HG03521 (cell line): ENCODE results near the gene CARD11.

Experiments used
- ATAC-seq: cut with Tn5 transposase; IDR thresholded peaks from one replicate; pipeline ENCODE4 v1.9.1; 2021; ENCODE audit warnings: mild to moderate bottlenecking, moderate library complexity; ENCODE audit not compliant: unreplicated experiment

Gene CARD11

GRCh38 chr7:2945171-2945570 is 98.5 kb downstream of the CARD11 start:
- ATAC-seq: no peak

GRCh38 chr7:2944739-2945138 is 98.9 kb downstream of the CARD11 start:
- ATAC-seq: no peak

DNA sequence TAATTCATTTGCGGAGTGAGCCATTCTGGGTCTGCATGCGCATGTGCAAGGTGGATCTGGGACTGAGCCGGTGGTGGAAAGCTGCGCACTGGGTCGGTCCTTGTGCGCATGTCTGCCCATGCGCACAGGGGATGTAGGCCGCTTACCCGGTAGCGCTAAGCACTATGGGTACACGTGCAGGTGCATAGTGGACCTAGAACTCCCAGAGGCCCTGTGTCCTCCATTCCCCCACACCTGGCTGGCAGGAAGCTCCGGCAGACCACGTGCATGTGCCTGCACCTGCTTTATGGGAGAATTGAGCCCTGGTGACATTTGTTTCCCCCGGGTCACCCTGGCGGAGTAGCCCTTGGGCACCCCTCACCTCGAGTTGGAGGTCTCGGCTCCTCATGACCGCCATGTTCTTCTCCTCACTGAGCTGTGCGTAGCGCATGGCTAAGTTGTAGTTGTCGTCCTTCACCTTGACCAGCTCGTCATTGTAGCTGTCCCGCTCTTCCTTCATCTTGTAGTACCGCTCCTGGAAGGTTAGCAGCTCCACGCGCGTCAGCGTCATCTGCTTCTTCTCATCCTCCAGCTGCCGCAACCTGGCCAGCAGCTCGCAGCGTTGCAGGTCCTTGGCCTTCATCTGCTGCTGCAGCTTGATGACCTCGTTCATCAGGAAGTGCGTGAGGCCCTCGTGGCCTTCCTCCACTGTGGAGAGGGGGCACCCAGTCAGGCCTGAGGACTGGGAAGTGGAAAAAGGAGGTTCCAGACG is 99.6 kb downstream of the CARD11 start:
- no peak for ATAC-seq

DNA sequence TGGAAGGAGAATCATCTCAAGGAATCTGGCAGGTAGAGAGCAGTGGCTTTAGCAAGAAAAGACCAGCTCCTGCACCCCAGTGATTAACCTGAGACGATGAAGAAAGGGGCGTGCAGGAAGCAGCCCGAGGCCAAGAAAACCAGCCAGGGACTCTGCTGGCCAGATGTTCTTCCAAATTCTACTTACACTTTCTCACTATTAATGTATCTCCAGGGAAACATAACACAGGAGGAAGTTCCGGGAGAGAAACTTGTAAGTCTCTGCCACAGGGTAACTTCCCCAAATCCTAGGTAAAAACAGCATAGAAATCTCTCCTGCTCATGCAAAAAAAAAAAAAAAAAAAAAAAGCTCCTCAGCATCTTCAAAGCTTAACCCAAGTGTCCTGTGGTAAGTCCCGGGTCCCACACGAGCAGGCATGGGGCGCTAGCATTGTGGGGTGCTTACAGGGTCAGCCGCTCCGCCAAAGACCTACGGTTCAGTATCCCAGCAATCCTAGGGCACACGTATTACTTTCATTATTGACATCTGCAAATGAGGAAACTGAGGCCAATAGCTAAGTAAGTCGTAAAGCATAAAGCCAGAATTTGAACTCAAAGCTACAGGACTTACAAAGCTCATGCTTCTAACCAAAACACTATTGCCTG is 102.3 kb downstream of the CARD11 start:
- no peak for ATAC-seq

DNA sequence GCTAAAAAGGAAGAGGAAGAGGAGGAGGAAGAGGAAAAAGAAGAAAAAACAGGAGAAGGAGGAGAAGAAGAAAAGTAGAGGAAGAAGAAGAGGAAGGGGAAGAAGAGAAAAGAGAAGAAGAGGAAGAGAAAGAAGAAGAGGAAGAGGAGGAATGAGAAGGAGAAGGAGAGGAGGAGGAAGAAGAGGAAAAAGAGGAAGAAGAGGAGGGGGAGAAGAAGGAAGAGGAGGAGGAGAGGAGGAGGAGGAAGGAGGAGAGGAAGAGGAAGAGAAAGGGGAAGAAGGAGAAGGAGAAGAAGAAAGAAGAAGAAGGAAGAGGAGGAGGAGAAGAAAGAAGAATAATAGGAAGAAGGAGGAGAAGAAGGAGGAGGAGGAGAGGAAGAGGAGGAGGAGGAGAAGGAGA is 103.2 kb downstream of the CARD11 start:
- no peak for ATAC-seq

GRCh38 chr7:2939193-2939885 is 104.3 kb downstream of the CARD11 start:
- no peak for ATAC-seq

DNA sequence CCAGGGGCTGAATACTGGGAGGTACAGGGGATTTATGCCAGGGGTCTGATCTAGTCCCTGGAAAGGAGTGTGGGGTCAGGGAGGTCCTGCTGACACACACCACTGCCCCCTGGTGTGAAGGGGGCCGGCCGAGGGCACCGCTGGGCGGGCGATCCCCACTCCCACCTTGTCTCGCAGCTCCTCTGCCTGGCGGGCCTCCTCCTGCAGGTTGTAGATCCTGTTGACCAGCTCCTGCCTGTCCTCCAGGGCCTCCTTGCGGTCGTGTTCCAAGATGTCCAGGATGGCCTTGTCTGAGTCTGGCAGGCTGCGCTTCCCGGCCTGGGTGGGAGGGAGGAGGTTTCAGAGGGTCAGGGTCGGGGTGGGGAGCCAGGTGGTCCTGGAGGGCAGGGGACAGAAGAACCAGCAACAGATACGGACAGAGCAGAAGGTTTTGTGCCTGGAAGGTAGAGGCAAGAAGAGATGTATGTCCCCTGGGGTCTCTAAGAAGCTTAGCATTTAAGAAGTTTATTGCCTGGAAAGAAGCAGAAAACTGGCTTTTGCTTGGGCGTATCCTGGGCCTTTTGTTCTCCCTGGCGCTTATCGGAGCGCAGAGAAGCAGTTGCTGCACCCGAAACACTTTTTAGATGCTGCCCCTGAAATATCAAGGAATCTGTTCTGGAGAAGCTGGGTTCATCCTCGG is 105.0 kb downstream of the CARD11 start:
- ATAC-seq: no peak

DNA sequence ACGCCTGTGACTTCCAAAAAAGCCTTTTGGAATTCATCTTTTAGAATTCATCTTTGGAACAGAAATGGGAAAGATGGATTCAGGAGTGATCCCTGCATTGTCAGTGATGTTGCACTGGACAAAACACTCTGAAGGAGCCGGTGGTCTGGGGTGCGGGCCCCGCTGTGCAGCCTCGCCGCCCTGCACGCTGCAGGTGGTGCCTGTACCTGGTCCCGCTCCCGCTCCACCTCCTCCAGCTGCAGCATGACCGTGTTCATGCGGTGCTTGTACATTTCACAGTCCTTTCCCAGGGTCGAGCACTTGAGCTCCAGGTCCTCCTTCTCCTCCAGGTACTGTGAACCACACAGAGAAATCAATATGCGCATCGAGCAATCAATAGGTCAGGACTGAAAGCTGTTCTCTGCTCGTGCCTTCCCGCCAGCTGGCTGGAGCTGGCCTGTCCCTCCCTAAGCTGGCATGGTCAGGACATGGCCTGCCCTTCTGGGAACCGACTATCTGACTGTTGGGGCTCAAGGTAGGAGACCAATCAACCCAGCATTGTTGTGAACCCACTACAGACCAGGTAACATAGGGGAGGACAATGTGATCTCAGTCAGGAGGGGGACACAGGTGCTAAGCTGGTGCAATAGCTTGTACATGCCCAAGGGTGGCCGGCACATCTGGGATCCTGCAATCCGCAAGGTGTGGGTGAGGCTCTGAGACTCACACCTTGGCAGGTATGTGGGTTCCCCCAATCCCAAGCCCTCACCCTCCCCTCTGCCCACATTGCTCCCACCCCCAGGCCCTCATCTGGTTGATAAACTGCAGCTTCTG is 105.8 kb downstream of the CARD11 start:
- ATAC-seq: no peak

GRCh38 chr7:2936891-2937580 is 106.6 kb downstream of the CARD11 start:
- no peak for ATAC-seq

DNA sequence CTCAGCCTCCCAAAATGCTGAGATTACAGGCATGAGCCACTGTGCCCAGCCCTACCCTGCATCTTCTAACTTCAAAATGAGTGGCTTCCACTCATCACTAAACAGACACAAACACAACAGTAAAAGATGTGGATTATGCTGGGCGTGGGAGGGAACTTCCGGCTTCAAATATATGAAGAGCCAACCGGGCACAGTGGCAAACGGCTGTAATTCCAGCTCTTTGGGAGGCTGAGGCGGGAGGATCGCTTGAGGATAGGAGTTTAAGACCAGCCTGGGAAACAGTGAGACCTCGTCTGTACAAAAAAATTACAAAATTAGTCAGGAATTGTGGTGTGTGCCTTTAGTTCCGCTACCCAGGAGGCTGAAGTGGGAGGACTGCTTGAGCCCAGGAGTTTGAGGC is 107.4 kb downstream of the CARD11 start:
- no peak for ATAC-seq

DNA sequence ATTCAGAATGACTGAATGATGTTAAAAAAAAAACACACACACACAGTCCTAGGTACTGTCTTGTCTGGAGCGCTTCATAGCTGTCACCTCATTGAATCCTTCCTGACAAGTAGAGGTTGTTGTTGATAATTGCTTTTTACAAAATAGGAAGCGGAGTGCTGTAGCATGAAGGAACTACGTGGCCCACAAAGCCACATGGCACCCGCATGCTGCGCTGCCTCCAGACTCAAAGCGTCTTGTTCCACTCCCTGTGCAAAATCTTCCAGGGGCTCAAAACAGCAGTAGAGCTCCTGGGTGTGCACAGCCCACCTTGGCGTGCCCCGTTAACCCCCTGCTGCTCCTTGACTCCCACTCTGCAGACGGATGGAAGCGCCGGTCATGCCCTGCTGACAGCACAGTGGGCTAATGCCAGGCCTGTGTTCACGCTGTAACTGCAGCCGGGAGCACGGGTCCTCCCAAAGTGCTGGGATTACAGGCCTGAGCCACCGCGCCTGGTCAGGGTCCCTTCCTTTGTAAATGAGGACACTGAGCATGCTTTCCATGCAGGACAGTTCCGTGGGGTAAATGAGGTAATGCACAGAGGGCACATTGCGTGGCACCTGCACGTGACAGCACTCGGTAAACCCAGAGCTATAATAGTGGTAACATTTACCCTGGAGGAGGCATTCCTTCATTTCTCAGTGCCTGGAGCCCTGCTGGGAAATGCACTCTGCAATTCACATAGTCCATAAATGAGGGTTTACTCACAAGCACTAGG is 108.5 kb downstream of the CARD11 start:
- ATAC-seq: no peak

DNA sequence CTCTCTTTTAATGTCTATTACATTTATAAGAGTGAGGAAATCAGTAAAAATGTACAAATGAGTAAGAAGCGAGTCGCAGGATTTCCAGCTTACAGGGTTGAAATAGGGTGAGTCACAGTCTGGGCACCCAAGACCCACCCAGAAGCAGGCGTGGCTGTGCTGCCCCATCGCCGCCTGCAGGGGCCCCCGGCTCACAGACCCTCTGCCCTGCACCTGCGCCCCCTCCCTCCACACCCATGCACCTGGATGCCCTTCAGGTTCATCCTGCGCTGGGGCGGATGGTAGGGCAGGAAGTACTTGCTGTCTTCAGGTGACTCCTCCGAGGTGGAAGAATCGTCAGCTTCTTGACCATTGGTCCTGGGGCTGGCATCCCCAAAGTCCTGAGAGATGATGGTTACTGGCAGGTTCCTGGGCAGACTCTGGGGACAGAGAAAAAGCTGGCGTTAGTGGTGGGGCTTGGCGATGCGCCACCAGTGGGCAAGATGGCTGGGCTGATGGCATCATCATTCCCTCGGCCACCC is 109.4 kb downstream of the CARD11 start:
- ATAC-seq: no peak

DNA sequence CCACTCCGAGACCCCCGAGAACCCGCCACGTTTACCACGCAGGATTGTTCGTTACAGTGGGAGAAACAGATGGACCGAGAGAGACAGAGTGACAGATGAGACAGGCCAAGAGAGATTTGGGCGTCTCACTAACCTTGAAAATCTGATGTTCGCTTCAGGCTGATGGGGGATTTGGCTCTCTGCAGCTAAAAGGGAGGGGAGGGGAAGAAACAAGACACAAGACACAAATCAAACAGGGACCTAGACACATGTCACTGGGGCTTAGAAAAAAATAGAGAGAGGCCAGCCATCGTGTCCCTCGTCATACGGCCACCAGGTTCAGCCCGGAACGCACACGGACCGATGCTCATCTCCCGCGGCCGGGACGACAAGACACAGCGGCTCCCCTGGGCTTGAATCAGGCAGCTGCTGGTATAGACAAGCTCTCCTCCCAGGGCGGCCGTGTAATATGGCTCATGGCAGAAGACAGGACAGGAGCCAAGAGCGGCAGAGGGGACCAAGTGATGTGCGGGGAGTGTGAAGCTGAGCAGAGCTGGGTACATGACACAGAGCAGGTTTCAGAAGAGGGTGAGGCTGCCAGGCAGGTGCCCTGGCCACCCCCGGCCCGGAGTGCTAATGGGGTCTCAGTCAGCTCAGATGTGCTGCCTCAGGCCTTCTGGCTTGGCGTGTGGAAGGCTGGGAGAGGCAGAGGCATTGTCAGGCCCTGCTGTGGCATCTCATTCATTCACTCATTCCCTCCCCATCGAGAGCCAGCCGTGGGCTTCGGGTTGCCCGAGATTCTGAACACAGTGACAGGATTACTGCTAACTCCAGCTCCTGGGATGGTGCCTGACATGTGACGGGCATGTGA is 111.0 kb downstream of the CARD11 start:
- ATAC-seq: no peak

GRCh38 chr7:2931034-2931415 is 112.6 kb downstream of the CARD11 start:
- no peak for ATAC-seq

GRCh38 chr7:2930310-2931033 is 113.2 kb downstream of the CARD11 start:
- ATAC-seq: no peak

- no peak for ATAC-seq
Measured at GRCh38 chr7:2929321-2930201, 114.1 kb downstream of the CARD11 start.
